HCT116 (cell line): ENCODE data around the gene ZC3H6.
"Not testable (repeated sequence)": the region's sequence is repeated elsewhere in the genome, so short reads cannot be mapped to it uniquely, and the experiment has no call there.

ENCODE experiments used
- CTCF ChIP-seq, 3 experiments: fragments of 200-600 bp in 1 of 3; sonication (generic) in 1 of 3; IDR thresholded peaks in 2 of 3; conservative IDR thresholded peaks in 1 of 3; 2 replicates each; pipeline ENCODE4 v1.5.1; 2012 to 2017; ENCODE audit warnings: low read depth in 2 of 3, low read length in 2 of 3, antibody characterized with exemption in 1 of 3, borderline replicate concordance in 1 of 3, control low read depth in 1 of 3, mild to moderate bottlenecking in 1 of 3, mixed read lengths in 1 of 3, mixed run types in 1 of 3, moderate library complexity in 1 of 3; ENCODE audit not compliant: insufficient read depth in 1 of 3
- EGR1 ChIP-seq: IDR thresholded peaks from 2 replicates; pipeline ENCODE4 v1.6.1; 2012; ENCODE audit warnings: low read depth
- EZH2 ChIP-seq: fragments of 200-600 bp; sonication (generic); IDR thresholded peaks from 2 replicates; pipeline ENCODE4 v1.6.1; 2017; ENCODE audit warnings: antibody characterized with exemption, mixed run types
- POLR2A ChIP-seq: IDR thresholded peaks from 2 replicates; pipeline ENCODE4 v1.7.0; 2011; ENCODE audit warnings: borderline replicate concordance; ENCODE audit not compliant: insufficient read depth, insufficient read length; ENCODE audit errors: extremely low read depth
- POLR2AphosphoS5 ChIP-seq: IDR thresholded peaks from 2 replicates; pipeline ENCODE4 v1.6.1; 2011; ENCODE audit warnings: mild to moderate bottlenecking, low read depth, low read length, moderate library complexity

DNA sequence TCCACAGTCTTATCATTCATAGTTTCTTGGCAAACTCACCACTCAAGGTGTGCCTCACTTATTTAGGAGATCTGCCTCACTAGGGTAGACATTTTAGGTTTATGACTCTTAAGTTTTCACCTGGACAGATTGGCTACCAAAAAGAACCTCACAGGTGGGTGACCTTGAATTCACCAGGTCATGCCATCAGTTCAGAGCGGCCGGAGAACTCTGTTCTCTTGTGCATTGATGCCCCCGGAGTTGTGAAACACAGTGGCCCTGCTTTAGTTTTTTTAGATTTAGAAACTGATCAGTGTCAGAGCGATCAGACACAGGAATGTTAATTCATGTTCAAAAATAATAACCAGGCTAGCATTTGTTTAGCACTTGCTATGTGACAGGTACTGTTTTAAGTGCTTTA, 6.7 kb downstream of the ZC3H6 start:
- TF ChIP-seq EGR1; CTCF (IDR thresholded peaks at IDR 0.05 in 2 of 3, conservative IDR thresholded peaks at IDR 0.05 in 1 of 3; ENCODE audit: borderline replicate concordance in 1 of 3, insufficient read depth in 1 of 3, low read depth in 2 of 3, low read length in 2 of 3); POLR2AphosphoS5; POLR2A; EZH2: not testable (repeated sequence)
